Fibroblast of mammary gland (primary cell): Measurements from ENCODE around the gene HYOU1.
"Not testable (repeated sequence)": the region's sequence is repeated elsewhere in the genome, so short reads cannot be mapped to it uniquely, and the experiment has no call there.

Experiments
- DNase-seq: peaks from one replicate; pipeline ENCODE4 v3.0.0-alpha.2; 2010; ENCODE audit warnings: low read depth
- H3K4me3 ChIP-seq: 2 replicates; pipeline ENCODE4 v1.5.1; 2011; ENCODE audit warnings: low read depth, mild to moderate bottlenecking, low read length, moderate library complexity; ENCODE audit not compliant: control insufficient read depth
- TF ChIP-seq, protein P1 (sequence below): conservative IDR thresholded peaks from 2 replicates; pipeline ENCODE4 v1.5.1; 2011; ENCODE audit warnings: low read depth, low read length, inconsistent platforms; ENCODE audit not compliant: control insufficient read depth, insufficient read depth

The HYOU1 gene

DNA sequence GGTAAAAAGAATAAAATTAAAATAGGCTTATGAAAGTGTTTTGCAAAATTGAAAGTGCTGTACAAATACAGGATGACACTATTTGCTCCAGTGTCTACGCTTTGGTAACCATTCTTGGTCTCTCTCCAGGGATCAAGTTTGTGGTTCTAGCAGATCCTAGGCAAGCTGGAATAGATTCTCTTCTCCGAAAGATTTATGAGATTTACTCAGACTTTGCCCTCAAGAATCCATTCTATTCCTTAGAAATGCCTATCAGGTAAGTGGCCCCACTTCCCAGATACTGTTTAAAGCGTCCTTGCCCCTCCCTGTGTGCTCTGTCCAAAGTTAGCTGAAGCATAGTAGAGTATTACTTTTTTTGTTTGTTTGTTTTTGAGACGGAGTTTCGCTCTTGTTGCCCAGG, 35.4 kb downstream of the HYOU1 start:
- no peak for DNase-seq
- H3K4me3 ChIP-seq = no peak overlapping the region
- TF ChIP-seq, protein P1, sequence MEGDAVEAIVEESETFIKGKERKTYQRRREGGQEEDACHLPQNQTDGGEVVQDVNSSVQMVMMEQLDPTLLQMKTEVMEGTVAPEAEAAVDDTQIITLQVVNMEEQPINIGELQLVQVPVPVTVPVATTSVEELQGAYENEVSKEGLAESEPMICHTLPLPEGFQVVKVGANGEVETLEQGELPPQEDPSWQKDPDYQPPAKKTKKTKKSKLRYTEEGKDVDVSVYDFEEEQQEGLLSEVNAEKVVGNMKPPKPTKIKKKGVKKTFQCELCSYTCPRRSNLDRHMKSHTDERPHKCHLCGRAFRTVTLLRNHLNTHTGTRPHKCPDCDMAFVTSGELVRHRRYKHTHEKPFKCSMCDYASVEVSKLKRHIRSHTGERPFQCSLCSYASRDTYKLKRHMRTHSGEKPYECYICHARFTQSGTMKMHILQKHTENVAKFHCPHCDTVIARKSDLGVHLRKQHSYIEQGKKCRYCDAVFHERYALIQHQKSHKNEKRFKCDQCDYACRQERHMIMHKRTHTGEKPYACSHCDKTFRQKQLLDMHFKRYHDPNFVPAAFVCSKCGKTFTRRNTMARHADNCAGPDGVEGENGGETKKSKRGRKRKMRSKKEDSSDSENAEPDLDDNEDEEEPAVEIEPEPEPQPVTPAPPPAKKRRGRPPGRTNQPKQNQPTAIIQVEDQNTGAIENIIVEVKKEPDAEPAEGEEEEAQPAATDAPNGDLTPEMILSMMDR = no peak

DNA sequence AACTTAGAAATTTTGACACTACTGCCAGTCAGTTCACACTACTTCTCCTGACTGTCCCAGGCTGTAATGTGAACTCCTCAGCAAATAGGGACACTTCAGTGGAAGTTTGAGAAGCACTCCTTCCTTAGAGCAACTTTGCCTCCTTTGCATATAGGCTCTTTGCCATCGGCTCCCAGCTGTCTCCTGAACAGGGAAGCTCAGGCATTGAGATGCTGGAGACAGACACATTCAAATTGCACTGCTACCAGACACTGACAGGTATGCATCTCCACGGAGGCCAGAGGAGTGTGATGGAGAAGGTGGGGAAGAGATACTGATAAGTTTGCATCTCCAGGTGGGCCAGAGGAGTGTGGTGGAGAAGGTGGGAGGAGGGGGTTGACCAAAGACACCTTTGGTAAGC, 37.0 kb downstream of the HYOU1 start:
- TF ChIP-seq, protein P1 = no peak
- DNase-seq = no peak
- H3K4me3 ChIP-seq = peak overlapping the region; percentile 98

- TF ChIP-seq, protein P1 = no peak
- peak; percentile 95 for DNase-seq
- peak within 1 kb of the TSS; percentile 98 for H3K4me3 ChIP-seq
Measured at GRCh38 chr11:119018074-119018938, 38.7 kb downstream of the HYOU1 start, which contains the start of the genes RPS25 and TRAPPC4. Gene RPS25 (minus strand): TSS chr11:119018343. CDS start chr11:119018284, 59 bp downstream. Gene TRAPPC4 (plus strand): TSS chr11:119018766. CDS start chr11:119018796, 30 bp downstream.

DNA sequence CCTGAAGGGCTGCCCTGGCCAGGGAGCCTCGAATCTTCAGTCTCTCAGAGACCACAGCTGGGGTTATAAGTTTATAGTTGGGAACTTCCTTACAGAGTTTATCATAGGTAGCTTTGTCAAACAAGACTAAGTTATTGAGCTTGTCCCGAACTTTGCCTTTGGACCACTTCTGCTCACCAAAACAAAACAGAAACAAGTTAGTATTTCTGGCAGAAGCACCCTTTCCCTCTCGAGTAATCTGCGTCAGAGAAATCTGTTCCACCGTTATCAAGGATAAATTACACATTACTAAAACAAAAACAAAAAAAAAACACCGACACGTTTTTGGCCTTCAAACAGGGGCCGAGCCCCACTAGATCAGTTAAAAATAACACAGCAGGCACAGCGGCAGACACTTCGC, 39.6 kb downstream of the HYOU1 start:
- H3K4me3 ChIP-seq = peak overlapping the region; percentile 98
- DNase-seq = not testable (repeated sequence)

GRCh38 chr11:119016216-119017009, 40.6 kb downstream of the HYOU1 start:
- TF ChIP-seq, protein P1 = no peak
- peak overlapping the region; percentile 98 for H3K4me3 ChIP-seq
- DNase-seq = no peak

GRCh38 chr11:119015054-119015611, 41.9 kb downstream of the HYOU1 start:
- DNase-seq = no peak
- no peak overlapping the region for H3K4me3 ChIP-seq
- TF ChIP-seq, protein P1 = peak; percentile 9
